Brain pericyte (primary cell): ENCODE results near the gene MRTO4.

Experiments used
- DNase-seq: peaks from one replicate; pipeline ENCODE4 v3.0.0-alpha.2; 2012; ENCODE audit warnings: low read depth, low spot score

Gene MRTO4

GRCh38 chr1:19308509-19308907 lies 56.9 kb downstream of the MRTO4 start:
- no peak for DNase-seq

GRCh38 chr1:19309123-19309813 lies 57.7 kb downstream of the MRTO4 start:
- no peak for DNase-seq
